B cell (primary cell): Measurements from ENCODE around the gene CNN1. TPM values are rescaled to one million over a fixed set of nuclear protein-coding genes. Genes with fewer than 3 reads are reported as not detected.
A peak's percentile ranks its signal among the peaks of the same experiment; 100 is the strongest.

Experiments
- ATAC-seq: fragments of 200-7000 bp; cut with Tn5 transposase; one replicate; pipeline ENCODE4 v1.10.0; 2021; ENCODE audit warnings: low read depth, mild to moderate bottlenecking, moderate number of reproducible peaks, moderate library complexity
- CTCF ChIA-PET: fragments of 350-600 bp; sonication (Branson Sonifier 250); formaldehyde crosslinking; loops from one replicate; lab custom pipeline; 2021; ENCODE audit warnings: antibody characterized with exemption, inconsistent platforms; lab: Charles Lee
- POLR2A ChIA-PET: fragments of 350-600 bp; sonication (Branson Sonifier 250); formaldehyde crosslinking; loops from one replicate; lab custom pipeline; 2021; ENCODE audit warnings: antibody characterized with exemption; lab: Charles Lee
- DNase-seq: peaks from one replicate; pipeline ENCODE4 v3.0.0; 2013
- H2AFZ ChIP-seq: 2 replicates; pipeline ENCODE4 v1.6.1; 2012; ENCODE audit warnings: mild to moderate bottlenecking, low read depth, low read length; ENCODE audit not compliant: insufficient read depth, poor library complexity, severe bottlenecking
- H3K27ac ChIP-seq, 2 donors: 1 replicate in 1 of 2; 2 replicates in 1 of 2; pipeline ENCODE4 v1.5.1; 2012 to 2013; ENCODE audit warnings: low read length in 2 of 2, mild to moderate bottlenecking in 2 of 2, moderate library complexity in 1 of 2
- H3K27me3 ChIP-seq, 4 experiments: fragments of 200-600 bp in 1 of 4; sonication (generic) in 1 of 4; replicated peaks in 1 of 4; 1 replicate in 2 of 4; 2 replicates in 2 of 4; pipeline versions ENCODE4 v1.6.1 to v1.7.0; 2013 to 2016; ENCODE audit warnings: low read length in 3 of 4, mild to moderate bottlenecking in 2 of 4, mixed read lengths in 1 of 4, moderate library complexity in 1 of 4; ENCODE audit not compliant: insufficient read depth in 4 of 4, control insufficient read depth in 3 of 4; ENCODE audit errors: control extremely low read depth in 1 of 4
- H3K36me3 ChIP-seq, 2 experiments: replicated peaks in 1 of 2; 1 replicate in 1 of 2; 2 replicates in 1 of 2; pipeline versions ENCODE4 v1.6.1 to v1.7.1; 2013; ENCODE audit warnings: low read length in 1 of 2; ENCODE audit not compliant: insufficient read depth in 2 of 2, control insufficient read depth in 1 of 2; ENCODE audit errors: control extremely low read depth in 1 of 2, extremely low read depth in 1 of 2
- H3K4me1 ChIP-seq, 2 donors: fragments of 200-600 bp in 1 of 2; sonication (generic) in 1 of 2; 1 replicate in 1 of 2; 2 replicates in 1 of 2; pipeline versions ENCODE4 v1.5.1 to v1.6.1; 2013 to 2017; ENCODE audit warnings: low read length in 2 of 2; ENCODE audit not compliant: control insufficient read depth in 2 of 2, insufficient read depth in 2 of 2
- H3K4me2 ChIP-seq: replicated peaks from 2 replicates; pipeline ENCODE3; 2012; ENCODE audit warnings: mild to moderate bottlenecking, low read depth, low read length; ENCODE audit not compliant: poor library complexity, severe bottlenecking
- H3K4me3 ChIP-seq, 5 experiments: fragments of 200-600 bp in 1 of 5; sonication (generic) in 1 of 5; 1 replicate in 3 of 5; 2 replicates in 2 of 5; pipeline versions ENCODE4 v1.5.1 to v1.7.0; 2011 to 2016; ENCODE audit warnings: low read length in 4 of 5, mild to moderate bottlenecking in 4 of 5, low read depth in 2 of 5, control low read depth in 1 of 5, moderate library complexity in 1 of 5; ENCODE audit not compliant: insufficient read depth in 1 of 5; ENCODE audit errors: control extremely low read depth in 1 of 5, extremely low read depth in 1 of 5
- H3K79me2 ChIP-seq: fragments of 200-600 bp; sonication (generic); one replicate; pipeline ENCODE4 v1.6.0; 2016; ENCODE audit warnings: low read length; ENCODE audit not compliant: control insufficient read depth, insufficient read depth
- H3K9ac ChIP-seq: fragments of 200-600 bp; sonication (generic); 2 replicates; pipeline ENCODE4 v1.6.1; 2017; ENCODE audit warnings: mild to moderate bottlenecking, low read length, moderate library complexity
- H3K9me3 ChIP-seq, 3 donors: one replicate each; pipeline versions ENCODE4 v1.6.1 to v1.7.1; 2013; ENCODE audit warnings: low read length in 2 of 3; ENCODE audit not compliant: control insufficient read depth in 2 of 3, insufficient read depth in 1 of 3; ENCODE audit errors: control extremely low read depth in 1 of 3
- H4K20me1 ChIP-seq: 2 replicates; pipeline ENCODE4 v1.6.0; 2012; ENCODE audit warnings: mild to moderate bottlenecking, low read length; ENCODE audit not compliant: insufficient read depth, control insufficient read depth, poor library complexity, severe bottlenecking
- H3K27ac Mint-ChIP-seq: one replicate; pipeline ENCODE4 v1.8.0; 2021; ENCODE audit warnings: mixed read lengths
- H3K27me3 Mint-ChIP-seq: one replicate; pipeline ENCODE4 v1.8.0; 2021; ENCODE audit warnings: mixed read lengths
- H3K4me1 Mint-ChIP-seq: one replicate; pipeline ENCODE4 v1.8.0; 2021; ENCODE audit warnings: mixed read lengths
- H3K4me3 Mint-ChIP-seq: one replicate; pipeline ENCODE4 v1.8.0; 2021; ENCODE audit warnings: mixed read lengths
- H3K9me3 Mint-ChIP-seq: one replicate; pipeline ENCODE4 v1.8.0; 2022; ENCODE audit warnings: mixed read lengths; ENCODE audit not compliant: insufficient read depth
- CTCF ChIP-seq: fragments of 200-600 bp; IDR thresholded peaks from one replicate; pipeline ENCODE4 v1.8.0; 2022; ENCODE audit warnings: antibody characterized with exemption, mild to moderate bottlenecking
- EZH2 ChIP-seq: IDR thresholded peaks from 2 replicates; pipeline ENCODE4 v1.6.1; 2012; ENCODE audit warnings: borderline replicate concordance, low read depth, mild to moderate bottlenecking, moderate library complexity, low read length; ENCODE audit not compliant: insufficient read depth, poor library complexity, severe bottlenecking
- WGBS: methylation state at CpG from one replicate; pipeline ENCODE4 v1.1.5; 2013; ENCODE audit warnings: missing lambda C conversion rate; ENCODE audit not compliant: insufficient coverage; 5-methylcytosine and 5-hydroxymethylcytosine counted together
- intact Hi-C: fragments of 100-400 bp; cut with micrococcal nuclease; formaldehyde crosslinking; loops from one replicate; pipeline ENCODE4 v1.10.0; 2022
- polyA plus RNA-seq: library from polyadenylated mRNA; depleted of rRNA; stranded (reverse); fragments of >200 nt; gene quantifications from 2 replicates; pipeline ENCODE4 v1.2.3, GENCODE V29; 2012
- total RNA-seq, 2 donors: library from RNA; stranded (reverse); fragments of 120-200 nt in 1 of 2; gene quantifications; 1 replicate in 1 of 2; 2 replicates in 1 of 2; pipeline versions ENCODE4 v1.2.3 to v1.2.4, GENCODE V29; 2013 to 2022

CNN1 gene
- total and polyA plus RNA-seq, 2 donors (not counting 1 experiment from before 2014, with no cell fraction given), result not detected

DNA sequence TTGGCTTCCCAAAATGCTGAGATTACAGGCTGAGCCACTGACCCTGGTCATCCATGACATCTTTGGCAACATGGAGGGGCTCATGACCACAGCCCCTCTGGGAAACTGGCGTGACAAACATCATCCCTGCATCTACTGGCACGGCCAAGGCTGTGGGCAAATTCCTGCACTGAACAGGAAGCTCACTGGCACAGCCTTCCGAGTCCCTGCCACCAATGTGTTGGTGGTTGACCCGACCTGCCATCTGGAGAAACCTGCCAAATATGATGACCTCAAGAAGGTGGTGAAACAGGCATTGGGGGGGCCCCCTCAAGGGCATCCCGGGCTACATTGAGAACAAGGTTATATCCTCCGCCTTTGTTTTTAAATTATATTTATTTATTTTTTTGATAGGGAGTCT lies 47.7 kb downstream of the CNN1 start:
- ChIA-PET POLR2A (interaction anchor here (0.6 to 3.3 kb wide), 5 partner anchors 10 to 27 kb away, joined by 9 to 15 read pairs (median 13); partner anchors contain the start of gene ELOF1), CTCF (interaction anchor here (0.6 to 15.6 kb wide), 8 partner anchors 11 to 320 kb away, joined by 3 to 289 read pairs (median 5); partner anchors contain the start of gene ELOF1)
- Histone ChIP-seq H3K9me3 (no peaks in the 10 kb centered on the region), H3K9ac (no peak overlapping the region), H3K4me1 (peaks cover 41 to 62% of the 10 kb centered on the region in 2 donors), H3K4me2 (no peak overlapping the region), H3K27ac (no peak overlapping the region), H3K27me3 (no peaks in the 10 kb centered on the region), H3K4me3 (no peak overlapping the region), H4K20me1 (no peaks in the 10 kb centered on the region), H3K79me2 (no peaks in the 10 kb centered on the region), H2AFZ (no peak overlapping the region), H3K36me3 (no peaks in the 10 kb centered on the region)
- ATAC-seq (no peak), DNase-seq (no peak)
- peaks cover 46% of the 10 kb centered on the region for H3K4me1 Mint-ChIP-seq
- H3K4me3 Mint-ChIP-seq, result no peak overlapping the region
- TF ChIP-seq EZH2 (no peak), CTCF (no peak)
- H3K27me3 Mint-ChIP-seq, result no peaks in the 10 kb centered on the region
- peak overlapping the region; percentile 63 for H3K27ac Mint-ChIP-seq
- WGBS, result 15% methylated on average over 4 of the region's 6 CpGs
- intact Hi-C loops, result no loop called here
- no peaks in the 10 kb centered on the region for H3K9me3 Mint-ChIP-seq

DNA sequence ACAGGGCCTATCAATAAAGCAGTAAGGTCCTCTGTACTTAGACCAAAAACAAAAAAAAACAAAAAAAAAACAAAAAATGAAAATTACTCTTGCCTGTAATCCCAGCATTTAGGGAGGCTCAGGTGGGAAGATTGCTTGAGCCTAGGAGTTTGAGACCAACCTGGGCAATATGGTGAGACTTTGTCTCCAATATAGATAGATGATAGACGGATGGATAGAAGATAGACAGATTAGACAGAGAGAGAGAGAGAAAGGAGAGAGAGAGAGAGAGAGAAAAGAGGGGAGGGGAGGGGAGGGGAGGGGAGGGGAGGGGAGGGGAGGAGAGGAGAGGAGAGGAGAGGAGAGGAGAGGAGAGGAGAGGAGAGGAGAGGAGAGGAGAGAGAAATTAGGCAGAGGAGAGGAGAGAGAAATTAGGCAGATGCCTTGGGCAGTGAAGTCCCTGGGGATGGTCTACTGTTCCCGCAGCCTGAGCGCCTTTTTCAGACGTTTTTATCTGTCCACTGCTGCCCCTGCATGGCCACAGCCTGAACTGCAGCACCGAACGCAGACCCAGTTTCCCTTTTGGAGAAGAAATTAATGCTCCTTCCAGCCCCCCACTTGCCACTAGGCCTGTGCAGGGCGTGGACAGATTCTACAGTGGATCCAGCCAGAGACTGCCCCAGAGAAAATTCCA lies 48.8 kb downstream of the CNN1 start:
- TF ChIP-seq EZH2, result no peak
- peak; percentile 82 for TF ChIP-seq CTCF
- Histone ChIP-seq H3K4me2 (peak overlapping the region; percentile 38), H3K27ac (no peak overlapping the region), H3K4me3 (no peak overlapping the region), H3K4me1 (peaks cover 34 to 51% of the 10 kb centered on the region in 2 donors), H2AFZ (no peak overlapping the region), H3K27me3 (no peaks in the 10 kb centered on the region), H3K9me3 (no peaks in the 10 kb centered on the region), H4K20me1 (no peaks in the 10 kb centered on the region), H3K79me2 (no peaks in the 10 kb centered on the region), H3K9ac (no peak overlapping the region), H3K36me3 (no peaks in the 10 kb centered on the region)
- Mint-ChIP-seq H3K4me1 (peaks cover 39% of the 10 kb centered on the region), H3K27ac (peak overlapping the region; percentile 32), H3K27me3 (no peaks in the 10 kb centered on the region), H3K4me3 (no peak overlapping the region), H3K9me3 (no peaks in the 10 kb centered on the region)
- DNase-seq (peak; percentile 88), ATAC-seq (peak; percentile 75)
- 4% methylated on average over 4 of the region's 7 CpGs for WGBS
- intact Hi-C loops, result loop anchor here (1.0 kb wide), 4 partner anchors 27 to 206 kb away; no protein-coding TSS in a partner anchor
- POLR2A ChIA-PET, result interaction anchor here (0.9 to 1.0 kb wide), 2 partner anchors 15 to 82 kb away, joined by 3 read pairs; partner anchors contain the start of gene ZNF653
- CTCF ChIA-PET, result interaction anchor here (0.6 to 15.6 kb wide), 12 partner anchors 9 to 207 kb away, joined by 3 to 289 read pairs (median 4); partner anchors contain the start of gene ELOF1
